Nephron progenitor cell (in vitro differentiated cells): ENCODE measurements around the gene ABHD14A.
A peak's percentile ranks its signal among the peaks of the same experiment; 100 is the strongest.

ENCODE experiments used
- DNase-seq: peaks from one replicate; pipeline ENCODE4 v3.0.0; 2021
- H3K27ac Mint-ChIP-seq: 2 replicates; pipeline ENCODE4 v1.8.0; 2021; ENCODE audit warnings: mild to moderate bottlenecking, moderate library complexity, mixed read lengths
- H3K27me3 Mint-ChIP-seq: 2 replicates; pipeline ENCODE4 v1.8.0; 2021; ENCODE audit warnings: mild to moderate bottlenecking, low read depth, mixed read lengths; ENCODE audit not compliant: poor library complexity
- H3K36me3 Mint-ChIP-seq: 2 replicates; pipeline ENCODE4 v1.8.0; 2021; ENCODE audit warnings: low read depth, mixed read lengths
- H3K4me1 Mint-ChIP-seq: 2 replicates; pipeline ENCODE4 v1.8.0; 2021; ENCODE audit warnings: mixed read lengths
- H3K4me3 Mint-ChIP-seq: 2 replicates; pipeline ENCODE4 v1.8.0; 2021; ENCODE audit warnings: mild to moderate bottlenecking, moderate library complexity, mixed read lengths
- H3K9me3 Mint-ChIP-seq: 2 replicates; pipeline ENCODE4 v1.8.0; 2021; ENCODE audit warnings: mild to moderate bottlenecking, moderate library complexity, mixed read lengths
- TF ChIP-seq, protein P1 (sequence below): fragments of 200-600 bp; sonication (generic); IDR thresholded peaks from 2 replicates; pipeline ENCODE4 v1.5.0; 2021; ENCODE audit warnings: antibody characterized with exemption

The ABHD14A gene

GRCh38 chr3:51966016-51966415, 8.8 kb upstream of the ABHD14A start:
- peaks cover 11% of the 10 kb centered on the region for H3K36me3 Mint-ChIP-seq
- H3K4me1 Mint-ChIP-seq = peaks cover 84% of the 10 kb centered on the region
- no peaks in the 10 kb centered on the region for H3K9me3 Mint-ChIP-seq
- peak overlapping the region; percentile 85 for H3K27ac Mint-ChIP-seq
- TF ChIP-seq, protein P1, sequence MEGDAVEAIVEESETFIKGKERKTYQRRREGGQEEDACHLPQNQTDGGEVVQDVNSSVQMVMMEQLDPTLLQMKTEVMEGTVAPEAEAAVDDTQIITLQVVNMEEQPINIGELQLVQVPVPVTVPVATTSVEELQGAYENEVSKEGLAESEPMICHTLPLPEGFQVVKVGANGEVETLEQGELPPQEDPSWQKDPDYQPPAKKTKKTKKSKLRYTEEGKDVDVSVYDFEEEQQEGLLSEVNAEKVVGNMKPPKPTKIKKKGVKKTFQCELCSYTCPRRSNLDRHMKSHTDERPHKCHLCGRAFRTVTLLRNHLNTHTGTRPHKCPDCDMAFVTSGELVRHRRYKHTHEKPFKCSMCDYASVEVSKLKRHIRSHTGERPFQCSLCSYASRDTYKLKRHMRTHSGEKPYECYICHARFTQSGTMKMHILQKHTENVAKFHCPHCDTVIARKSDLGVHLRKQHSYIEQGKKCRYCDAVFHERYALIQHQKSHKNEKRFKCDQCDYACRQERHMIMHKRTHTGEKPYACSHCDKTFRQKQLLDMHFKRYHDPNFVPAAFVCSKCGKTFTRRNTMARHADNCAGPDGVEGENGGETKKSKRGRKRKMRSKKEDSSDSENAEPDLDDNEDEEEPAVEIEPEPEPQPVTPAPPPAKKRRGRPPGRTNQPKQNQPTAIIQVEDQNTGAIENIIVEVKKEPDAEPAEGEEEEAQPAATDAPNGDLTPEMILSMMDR = no peak
- peak overlapping the region; percentile 93 for H3K4me3 Mint-ChIP-seq
- no peak for DNase-seq
- no peaks in the 10 kb centered on the region for H3K27me3 Mint-ChIP-seq

DNA sequence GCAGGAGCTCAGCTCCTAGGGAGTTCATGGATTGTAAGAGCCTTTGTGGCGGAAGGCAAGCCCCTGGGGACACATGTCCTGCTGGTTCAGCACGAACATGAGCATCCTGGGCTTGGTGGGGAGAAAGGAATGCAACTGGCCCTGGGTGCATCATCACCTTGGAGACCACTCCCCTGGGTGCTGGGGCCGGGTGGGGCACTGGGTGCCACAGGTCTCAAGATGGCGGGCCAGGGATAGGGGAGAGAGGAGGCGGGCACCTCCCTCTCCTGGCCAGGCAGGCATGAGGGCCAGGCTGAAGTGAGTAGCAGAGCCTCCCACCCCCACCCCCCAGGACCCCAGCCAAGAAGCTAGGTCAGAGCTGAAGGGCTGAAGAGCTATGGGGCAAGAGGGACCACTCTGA, 8.4 kb upstream of the ABHD14A start:
- H3K4me1 Mint-ChIP-seq = peaks cover 84% of the 10 kb centered on the region
- TF ChIP-seq, protein P1 = no peak
- DNase-seq = no peak
- H3K27ac Mint-ChIP-seq = peak overlapping the region; percentile 91
- H3K27me3 Mint-ChIP-seq = no peaks in the 10 kb centered on the region
- peaks cover 6% of the 10 kb centered on the region for H3K36me3 Mint-ChIP-seq
- H3K9me3 Mint-ChIP-seq = no peaks in the 10 kb centered on the region
- H3K4me3 Mint-ChIP-seq = peak overlapping the region; percentile 93

- Mint-ChIP-seq H3K36me3 (peaks cover 1% of the 10 kb centered on the region), H3K4me1 (peaks cover 79% of the 10 kb centered on the region), H3K27me3 (no peaks in the 10 kb centered on the region), H3K4me3 (peak overlapping the region; percentile 93), H3K27ac (peak overlapping the region; percentile 91), H3K9me3 (no peaks in the 10 kb centered on the region)
- no peak for DNase-seq
- TF ChIP-seq, protein P1 = no peak
These were observed 7.9 kb upstream of the ABHD14A start for GRCh38 chr3:51966922-51967383.

DNA sequence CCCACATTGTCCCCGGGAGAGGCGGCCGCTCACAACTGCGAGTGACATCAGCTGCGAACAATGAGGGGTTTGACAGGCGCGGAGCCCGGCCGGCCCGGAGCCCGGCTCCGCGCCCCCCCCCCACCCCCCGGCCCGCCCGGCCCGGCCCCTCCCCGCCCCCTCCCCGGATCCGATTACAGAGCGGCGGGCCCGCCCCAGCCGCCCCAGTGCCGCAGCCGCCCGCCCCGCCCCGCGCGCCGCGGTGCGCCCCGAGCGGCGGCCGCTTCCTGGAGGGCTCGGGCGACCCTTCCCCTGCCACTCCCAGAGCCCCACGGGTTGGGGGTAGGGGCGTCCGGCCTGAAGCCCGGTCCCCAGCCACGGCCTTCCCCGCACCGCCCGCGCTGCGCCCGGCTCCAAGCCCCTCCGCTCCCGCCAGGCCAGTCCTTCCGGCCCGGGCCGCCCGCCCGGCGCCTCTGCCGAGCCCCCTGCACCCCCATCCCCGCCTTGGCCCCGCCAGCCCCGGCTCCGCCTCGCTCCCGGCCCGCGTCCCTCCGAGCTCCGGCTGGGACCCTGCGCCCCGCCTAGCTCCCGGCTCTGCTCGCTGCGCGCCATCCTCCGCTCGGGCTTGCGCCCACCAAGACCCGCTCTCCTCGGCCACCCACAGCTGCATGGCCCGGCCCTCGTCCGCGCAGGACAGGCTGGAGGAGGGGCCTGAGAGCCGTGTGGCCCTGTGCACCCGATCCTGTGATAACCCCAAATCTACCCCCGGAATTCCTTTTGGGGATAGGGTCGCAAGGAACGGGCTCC, 7.3 kb upstream of the ABHD14A start, which contains the start of gene PCBP4:
TSS of gene PCBP4 (minus strand) at position 71 of the 786 bp plus-strand sequence. CDS start 6,214 bp downstream, outside the sequence.
- H3K9me3 Mint-ChIP-seq = no peaks in the 10 kb centered on the region
- peak within 1 kb of the TSS; percentile 97 for H3K27ac Mint-ChIP-seq
- H3K36me3 Mint-ChIP-seq = no peaks in the 10 kb centered on the region
- peak within 1 kb of the TSS; percentile 93 for H3K4me3 Mint-ChIP-seq
- no peaks in the 10 kb centered on the region for H3K27me3 Mint-ChIP-seq
- DNase-seq = peak; percentile 76
- TF ChIP-seq, protein P1 = no peak
- peaks cover 76% of the 10 kb centered on the region for H3K4me1 Mint-ChIP-seq

- Mint-ChIP-seq H3K4me1 (peaks cover 71% of the 10 kb centered on the region), H3K4me3 (peak overlapping the region; percentile 87), H3K27me3 (no peaks in the 10 kb centered on the region), H3K9me3 (no peaks in the 10 kb centered on the region), H3K36me3 (no peaks in the 10 kb centered on the region), H3K27ac (peak overlapping the region; percentile 97)
- peak; percentile 72 for DNase-seq
- TF ChIP-seq, protein P1 = no peak
These were observed 6.6 kb upstream of the ABHD14A start for GRCh38 chr3:51968170-51968775.
